Pancreas (tissue), 10 donors: ENCODE results near the gene TBX20. TPM values are rescaled to one million over a fixed set of nuclear protein-coding genes. Genes with fewer than 3 reads are reported as not detected.
"Not testable (repeated sequence)": the region's sequence is repeated elsewhere in the genome, so short reads cannot be mapped to it uniquely, and the experiment has no call there.

Experiments used
- ATAC-seq, 4 donors: fragments of 200-7000 bp; cut with Tn5 transposase; one replicate each; pipeline versions ENCODE4 v1.8.0 to v1.9.1; 2020; ENCODE audit warnings: mild to moderate bottlenecking in 4 of 4, moderate library complexity in 4 of 4
- DNase-seq, 6 donors: peaks; one replicate each; pipeline ENCODE4 v3.0.0-alpha.2; 2020
- FAIRE-seq: peaks from 2 replicates; lab custom pipeline; 2012; peaks lifted over from hg19 to GRCh38; lab: Jason Lieb, UNC
- H3K27ac ChIP-seq, 4 donors: fragments of 200-600 bp; sonication (generic); 1 replicate in 3 of 4; 2 replicates in 1 of 4; pipeline versions ENCODE4 v1.5.0 to v1.8.0; 2020
- H3K27me3 ChIP-seq, 4 donors: fragments of 200-600 bp; one replicate each; pipeline ENCODE4 v1.8.0; 2021
- H3K36me3 ChIP-seq, 3 donors: fragments of 200-600 bp; sonication (generic) in 1 of 3; one replicate each; pipeline versions ENCODE4 v1.5.0 to v1.8.0; 2020 to 2021
- H3K4me1 ChIP-seq, 3 donors: fragments of 200-600 bp; one replicate each; pipeline ENCODE4 v1.8.0; 2021
- H3K4me3 ChIP-seq, 4 donors: fragments of 200-600 bp; sonication (generic) in 2 of 4; one replicate each; pipeline versions ENCODE4 v1.5.0 to v1.8.0; 2020 to 2021
- H3K9me3 ChIP-seq, 4 donors: fragments of 200-600 bp; one replicate each; pipeline ENCODE4 v1.8.0; 2021
- CTCF ChIP-seq, 4 donors: fragments of 200-600 bp; sonication (generic) in 3 of 4; IDR thresholded peaks; one replicate each; pipeline versions ENCODE4 v1.5.0 to v1.8.0; 2021; ENCODE audit warnings: antibody characterized with exemption in 4 of 4
- WGBS, 2 donors: extraction: QIAGEN DNeasy Blood & Tissue Kit; methylation state at CpG; one replicate each; pipeline ENCODE4 v1.1.7; 2013; 5-methylcytosine and 5-hydroxymethylcytosine counted together
- intact Hi-C, 3 donors: fragments of 100-400 bp; cut with DNase I; formaldehyde crosslinking; loops; one replicate each; pipeline versions ENCODE4 v1.11.1 to v1.14.2; 2022
- polyA plus RNA-seq, 2 donors: library from polyadenylated mRNA; stranded (reverse); fragments of 200-250 nt; gene quantifications; one replicate each; pipeline ENCODE4 v1.2.3, GENCODE V29; 2013
- total RNA-seq, 6 donors: library from RNA; stranded (reverse); fragmentation: NEBNext Ultra II Directional in 4 of 6; extraction: Animal tissue kit (Norgen Biotek cat#: 25700) in 4 of 6; gene quantifications; one replicate each; pipeline versions ENCODE4 v1.2.1 to v1.2.4, GENCODE V29; 2021 to 2023
- donor health status: healthy with polysubstance abuse.
- donor health status: DM: no; HTN: no; CAD: no; lungs with moderate emphysema.
- donor health status: DM: no; HTN: no; CAD: no.
- donor health status: control.
- donor health status: control.
- donor health status: Bipolar disorder and iron deficiency.
- donor health status: DM: yes; HTN: yes; CAD: no.
- donor health status: DM: no; HTN: no; CAD: no.
- donor health status: DM: no; HTN: no; CAD: no.
- donor health status: DM: yes; HTN: yes; CAD: no.

The TBX20 gene
- total and polyA plus RNA-seq, 8 donors = not detected

- no peak overlapping the region for H3K4me3 ChIP-seq
- 1 to 10% methylated on average over 5 of the region's 5 CpGs for WGBS, 2 donors
- H3K36me3 ChIP-seq = no peaks in the 10 kb centered on the region
- H3K4me1 ChIP-seq = peaks cover 0 to 7% (median 3%) of the 10 kb centered on the region in 3 donors
- FAIRE-seq = no peak
- H3K9me3 ChIP-seq = no peaks in the 10 kb centered on the region
- no peak for DNase-seq
- TF ChIP-seq CTCF (IDR thresholded peaks at IDR 0.05) = no peak
- intact Hi-C loops = no loop called here
- H3K27me3 ChIP-seq = peaks cover 17 to 71% (median 27%) of the 10 kb centered on the region in 4 donors
- ATAC-seq = no peak
- no peak overlapping the region for H3K27ac ChIP-seq
These were observed 4.4 kb downstream of the TBX20 start for GRCh38 chr7:35249537-35249907.

GRCh38 chr7:35248576-35249536 lies 5.0 kb downstream of the TBX20 start:
- whole genome bisulfite sequencing, 2 donors = 6 to 8% methylated on average over 21 of the region's 21 CpGs
- ATAC-seq (no peak), FAIRE-seq (no peak)

GRCh38 chr7:35246819-35247218 lies 7.1 kb downstream of the TBX20 start:
- Histone ChIP-seq H3K4me3 (no peak overlapping the region), H3K27me3 (peaks cover 10 to 63% (median 14%) of the 10 kb centered on the region in 4 donors), H3K36me3 (no peaks in the 10 kb centered on the region), H3K27ac (no peak overlapping the region), H3K9me3 (no peaks in the 10 kb centered on the region), H3K4me1 (no peaks in the 10 kb centered on the region)
- FAIRE-seq (no peak), ATAC-seq (no peak), DNase-seq (no peak)
- intact Hi-C loops = no loop called here
- no peak for TF ChIP-seq CTCF (IDR thresholded peaks at IDR 0.05)

More at GRCh38 chr7:35248576-35249536, 5.0 kb downstream of the TBX20 start:
- TF ChIP-seq CTCF (IDR thresholded peaks at IDR 0.05) = no peak
- H3K4me3 ChIP-seq = no peak overlapping the region
- no peak for DNase-seq
- no peaks in the 10 kb centered on the region for H3K9me3 ChIP-seq
- H3K4me1 ChIP-seq = peaks cover 0 to 4% (median 3%) of the 10 kb centered on the region in 3 donors
- intact Hi-C loops = no loop called here
- no peak overlapping the region for H3K27ac ChIP-seq
- H3K27me3 ChIP-seq = peaks cover 16 to 71% (median 25%) of the 10 kb centered on the region in 4 donors
- no peaks in the 10 kb centered on the region for H3K36me3 ChIP-seq

- Histone ChIP-seq H3K4me1 (no peaks in the 10 kb centered on the region), H3K27ac (no peak overlapping the region), H3K36me3 (no peaks in the 10 kb centered on the region), H3K4me3 (no peak overlapping the region), H3K9me3 (no peaks in the 10 kb centered on the region), H3K27me3 (peaks cover 0 to 28% (median 6%) of the 10 kb centered on the region in 4 donors)
- TF ChIP-seq CTCF (IDR thresholded peaks at IDR 0.05) = no peak
- DNase-seq (no peak), FAIRE-seq (no peak), ATAC-seq (no peak)
- 75 to 77% methylated on average over 7 of the region's 7 CpGs for WGBS, 2 donors
- intact Hi-C loops = no loop called here
These were observed 12.0 kb downstream of the TBX20 start for GRCh38 chr7:35241884-35242283.

- FAIRE-seq = no peak
- TF ChIP-seq CTCF (IDR thresholded peaks at IDR 0.05) = no peak
- intact Hi-C loops = no loop called here
- Histone ChIP-seq H3K9me3 (no peaks in the 10 kb centered on the region), H3K4me3 (no peak overlapping the region), H3K4me1 (no peaks in the 10 kb centered on the region), H3K27me3 (peaks cover 0 to 23% (median 6%) of the 10 kb centered on the region in 4 donors), H3K36me3 (no peaks in the 10 kb centered on the region), H3K27ac (no peak overlapping the region)
- no peak for DNase-seq
- ATAC-seq = no peak
These were observed 12.5 kb downstream of the TBX20 start for GRCh38 chr7:35241436-35241835.

- 42 to 44% methylated on average over 2 of the region's 2 CpGs for WGBS, 2 donors
- H3K36me3 ChIP-seq, H3K4me3 ChIP-seq, ATAC-seq, intact Hi-C loops, H3K4me1 ChIP-seq, H3K9me3 ChIP-seq, DNase-seq, FAIRE-seq, H3K27ac ChIP-seq: not testable (repeated sequence)
- H3K27me3 ChIP-seq = peaks cover 0 to 19% (median 4%) of the 10 kb centered on the region in 4 donors
These were observed 12.9 kb downstream of the TBX20 start for GRCh38 chr7:35241008-35241407.

- FAIRE-seq, H3K4me1 ChIP-seq, H3K36me3 ChIP-seq, H3K9me3 ChIP-seq, H3K27me3 ChIP-seq, H3K4me3 ChIP-seq, H3K27ac ChIP-seq, DNase-seq, ATAC-seq, intact Hi-C loops: not testable (repeated sequence)
- 69 to 85% methylated on average over 4 to 5 of the region's 5 CpGs for WGBS, 2 donors
These were observed 15.4 kb downstream of the TBX20 start for GRCh38 chr7:35238456-35238855.
